Measurements from ENCODE around the gene CCR2. TPM values are rescaled to one million over a fixed set of nuclear protein-coding genes. Genes with fewer than 3 reads are reported as not detected.

Gene CCR2
- polyA plus RNA-seq, 1 donor from 2014 or later, result not detected

DNA sequence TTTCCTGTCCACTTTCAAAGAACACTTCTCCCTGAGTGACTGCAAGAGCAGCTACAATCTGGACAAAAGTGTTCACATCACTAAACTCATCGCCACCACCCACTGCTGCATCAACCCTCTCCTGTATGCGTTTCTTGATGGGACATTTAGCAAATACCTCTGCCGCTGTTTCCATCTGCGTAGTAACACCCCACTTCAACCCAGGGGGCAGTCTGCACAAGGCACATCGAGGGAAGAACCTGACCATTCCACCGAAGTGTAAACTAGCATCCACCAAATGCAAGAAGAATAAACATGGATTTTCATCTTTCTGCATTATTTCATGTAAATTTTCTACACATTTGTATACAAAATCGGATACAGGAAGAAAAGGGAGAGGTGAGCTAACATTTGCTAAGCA is 54.9 kb downstream of the CCR2 start:
- Histone ChIP-seq H2AFZ (ENCODE audit: low read depth, low read length) (no peak overlapping the region), H3K9me3 (ENCODE audit: low read length) (no peaks in the 10 kb centered on the region), H3K27ac (ENCODE audit: low read length) (no peak overlapping the region), H3K79me2 (replicated peaks; ENCODE audit: insufficient read depth, low read length) (no peaks in the 10 kb centered on the region), H3F3A (ENCODE audit: insufficient read depth, low read length, poor library complexity, severe bottlenecking) (no peaks in the 10 kb centered on the region), H3K36me3 (ENCODE audit: insufficient read depth, low read length) (no peaks in the 10 kb centered on the region), H3K9me2 (ENCODE audit: insufficient read depth, low read length) (no peaks in the 10 kb centered on the region), H3K4me2 (ENCODE audit: low read length) (no peak overlapping the region), H4K20me1 (ENCODE audit: insufficient read depth) (no peaks in the 10 kb centered on the region), H3K4me3 (ENCODE audit: low read length) (no peak overlapping the region), H3K27me3 (ENCODE audit: insufficient read depth, low read depth, low read length) (no peaks in the 10 kb centered on the region), H3K9ac (ENCODE audit: low read length) (no peak overlapping the region)
- no peak for TF ChIP-seq EP300 (conservative IDR thresholded peaks at IDR 0.05; ENCODE audit: poor library complexity, severe bottlenecking)
- TF ChIP-seq MXI1 (conservative IDR thresholded peaks at IDR 0.05; ENCODE audit: poor library complexity, severe bottlenecking), result no peak
- TF ChIP-seq POLR2AphosphoS5 (IDR thresholded peaks at IDR 0.05), result no peak
- TF ChIP-seq RAD21 (conservative IDR thresholded peaks at IDR 0.05), result no peak
- no peak for TF ChIP-seq SMC3 (conservative IDR thresholded peaks at IDR 0.05; ENCODE audit: poor library complexity)
- TF ChIP-seq, protein P1, sequence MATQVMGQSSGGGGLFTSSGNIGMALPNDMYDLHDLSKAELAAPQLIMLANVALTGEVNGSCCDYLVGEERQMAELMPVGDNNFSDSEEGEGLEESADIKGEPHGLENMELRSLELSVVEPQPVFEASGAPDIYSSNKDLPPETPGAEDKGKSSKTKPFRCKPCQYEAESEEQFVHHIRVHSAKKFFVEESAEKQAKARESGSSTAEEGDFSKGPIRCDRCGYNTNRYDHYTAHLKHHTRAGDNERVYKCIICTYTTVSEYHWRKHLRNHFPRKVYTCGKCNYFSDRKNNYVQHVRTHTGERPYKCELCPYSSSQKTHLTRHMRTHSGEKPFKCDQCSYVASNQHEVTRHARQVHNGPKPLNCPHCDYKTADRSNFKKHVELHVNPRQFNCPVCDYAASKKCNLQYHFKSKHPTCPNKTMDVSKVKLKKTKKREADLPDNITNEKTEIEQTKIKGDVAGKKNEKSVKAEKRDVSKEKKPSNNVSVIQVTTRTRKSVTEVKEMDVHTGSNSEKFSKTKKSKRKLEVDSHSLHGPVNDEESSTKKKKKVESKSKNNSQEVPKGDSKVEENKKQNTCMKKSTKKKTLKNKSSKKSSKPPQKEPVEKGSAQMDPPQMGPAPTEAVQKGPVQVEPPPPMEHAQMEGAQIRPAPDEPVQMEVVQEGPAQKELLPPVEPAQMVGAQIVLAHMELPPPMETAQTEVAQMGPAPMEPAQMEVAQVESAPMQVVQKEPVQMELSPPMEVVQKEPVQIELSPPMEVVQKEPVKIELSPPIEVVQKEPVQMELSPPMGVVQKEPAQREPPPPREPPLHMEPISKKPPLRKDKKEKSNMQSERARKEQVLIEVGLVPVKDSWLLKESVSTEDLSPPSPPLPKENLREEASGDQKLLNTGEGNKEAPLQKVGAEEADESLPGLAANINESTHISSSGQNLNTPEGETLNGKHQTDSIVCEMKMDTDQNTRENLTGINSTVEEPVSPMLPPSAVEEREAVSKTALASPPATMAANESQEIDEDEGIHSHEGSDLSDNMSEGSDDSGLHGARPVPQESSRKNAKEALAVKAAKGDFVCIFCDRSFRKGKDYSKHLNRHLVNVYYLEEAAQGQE (IDR thresholded peaks at IDR 0.05; ENCODE audit: borderline replicate concordance), result no peak
- no peak for TF ChIP-seq TAF1 (IDR thresholded peaks at IDR 0.05; ENCODE audit: low read depth)

DNA sequence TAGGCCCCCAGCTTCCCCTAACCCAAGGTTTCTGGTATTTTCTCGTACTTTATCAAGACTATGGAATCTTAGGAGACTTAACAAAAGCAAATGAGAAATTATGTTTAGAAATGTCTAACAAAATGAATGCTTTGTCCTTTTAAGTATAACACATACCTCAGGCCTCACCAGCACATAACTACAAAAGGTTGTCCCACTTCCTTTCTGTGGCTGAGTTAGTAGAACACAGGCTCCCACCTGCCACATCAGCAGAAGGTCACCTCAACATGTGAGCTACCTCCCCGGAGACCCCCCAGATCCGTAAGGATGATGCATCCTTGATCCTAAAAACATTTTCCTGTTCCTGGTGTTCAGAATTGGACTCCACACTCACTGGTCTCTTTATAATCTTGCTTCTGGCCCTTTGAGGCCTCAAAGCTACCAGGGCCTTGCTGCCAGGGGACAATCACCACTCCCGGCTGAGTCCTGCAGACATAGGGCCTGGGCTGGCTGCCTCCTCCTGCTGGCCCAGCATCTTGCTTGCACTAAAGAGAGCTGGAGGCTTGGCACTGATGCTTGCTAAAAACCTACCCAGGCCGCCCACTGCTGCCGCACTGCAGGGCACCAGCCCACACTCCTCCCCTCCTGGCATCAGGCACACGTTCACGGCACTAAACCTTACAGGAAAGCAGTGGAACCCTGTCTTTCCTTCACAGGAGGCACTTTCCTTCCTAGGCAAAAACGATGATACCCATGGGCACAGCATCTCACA is 56.0 kb downstream of the CCR2 start:
- H3K9ac ChIP-seq (ENCODE audit: low read length), result no peak overlapping the region
- no peaks in the 10 kb centered on the region for H3K36me3 ChIP-seq (ENCODE audit: insufficient read depth, low read length)
- no peaks in the 10 kb centered on the region for H4K20me1 ChIP-seq (ENCODE audit: insufficient read depth)
- H3K27ac ChIP-seq (ENCODE audit: low read length), result no peak overlapping the region
- no peak overlapping the region for H2AFZ ChIP-seq (ENCODE audit: low read depth, low read length)
- no peak overlapping the region for H3K4me2 ChIP-seq (ENCODE audit: low read length)
- H3K27me3 ChIP-seq (ENCODE audit: insufficient read depth, low read depth, low read length), result no peaks in the 10 kb centered on the region
- TF ChIP-seq MXI1 (conservative IDR thresholded peaks at IDR 0.05; ENCODE audit: poor library complexity, severe bottlenecking), result no peak
- no peak overlapping the region for H3K4me3 ChIP-seq (ENCODE audit: low read length)
- H3K9me2 ChIP-seq (ENCODE audit: insufficient read depth, low read length), result no peaks in the 10 kb centered on the region
- H3K79me2 ChIP-seq (replicated peaks; ENCODE audit: insufficient read depth, low read length), result no peaks in the 10 kb centered on the region
- H3F3A ChIP-seq (ENCODE audit: insufficient read depth, low read length, poor library complexity, severe bottlenecking), result no peaks in the 10 kb centered on the region
- H3K9me3 ChIP-seq (ENCODE audit: low read length), result no peaks in the 10 kb centered on the region

Other genes starting within 250 kb of the CCR2 start
- gene CCR1, start 145.8 kb upstream of the CCR2 start, polyA plus RNA-seq, result not detected in 2 replicates
- not detected in 2 replicates for gene CCR3, start 111.7 kb upstream of the CCR2 start, polyA plus RNA-seq
- not detected in 2 replicates for gene CCR5, start 16.8 kb downstream of the CCR2 start, polyA plus RNA-seq
- not detected in 2 replicates for gene CCRL2, start 53.1 kb downstream of the CCR2 start, polyA plus RNA-seq
- gene LTF, start 110.8 kb downstream of the CCR2 start, polyA plus RNA-seq, result not detected in 2 replicates
- not detected in 2 replicates for gene RTP3, start 143.9 kb downstream of the CCR2 start, polyA plus RNA-seq
- gene LRRC2, start 212.2 kb downstream of the CCR2 start, polyA plus RNA-seq, result not detected in 2 replicates

Measured in neural cell (in vitro differentiated cells).